ENCODE measurements around the gene YKT6.
"Not testable (repeated sequence)": the region's sequence is repeated elsewhere in the genome, so short reads cannot be mapped to it uniquely, and the experiment has no call there.

Gene YKT6

GRCh38 chr7:44174694-44174948 lies 26.2 kb upstream of the YKT6 start:
- H3K9ac ChIP-seq (ENCODE audit: low read length); H3K27ac ChIP-seq (ENCODE audit: low read depth, low read length); H3K4me3 ChIP-seq (ENCODE audit: low read depth in 1 of 2, low read length in 2 of 2); H3K36me3 ChIP-seq (ENCODE audit: insufficient read depth, low read length); H3K27me3 ChIP-seq (ENCODE audit: control insufficient read depth in 1 of 2, insufficient read depth in 2 of 2, low read length in 2 of 2); H3K4me1 ChIP-seq (ENCODE audit: insufficient read depth, low read length); H3K9me3 ChIP-seq (ENCODE audit: low read length): not testable (repeated sequence)

- H3K4me1 ChIP-seq (ENCODE audit: insufficient read depth, low read length): no peaks in the 10 kb centered on the region
- H3K9me3 ChIP-seq (ENCODE audit: low read length): no peaks in the 10 kb centered on the region
- no peaks in the 10 kb centered on the region for H3K36me3 ChIP-seq (ENCODE audit: insufficient read depth, low read length)
- H3K9ac ChIP-seq (ENCODE audit: low read length): no peak overlapping the region
- H3K27me3 ChIP-seq (ENCODE audit: control insufficient read depth in 1 of 2, insufficient read depth in 2 of 2, low read length in 2 of 2): no peaks in the 10 kb centered on the region
- no peak overlapping the region for H3K27ac ChIP-seq (ENCODE audit: low read depth, low read length)
- no peak overlapping the region for H3K4me3 ChIP-seq (ENCODE audit: low read depth in 1 of 2, low read length in 2 of 2)
These were observed 25.0 kb upstream of the YKT6 start for GRCh38 chr7:44175730-44176129.

DNA sequence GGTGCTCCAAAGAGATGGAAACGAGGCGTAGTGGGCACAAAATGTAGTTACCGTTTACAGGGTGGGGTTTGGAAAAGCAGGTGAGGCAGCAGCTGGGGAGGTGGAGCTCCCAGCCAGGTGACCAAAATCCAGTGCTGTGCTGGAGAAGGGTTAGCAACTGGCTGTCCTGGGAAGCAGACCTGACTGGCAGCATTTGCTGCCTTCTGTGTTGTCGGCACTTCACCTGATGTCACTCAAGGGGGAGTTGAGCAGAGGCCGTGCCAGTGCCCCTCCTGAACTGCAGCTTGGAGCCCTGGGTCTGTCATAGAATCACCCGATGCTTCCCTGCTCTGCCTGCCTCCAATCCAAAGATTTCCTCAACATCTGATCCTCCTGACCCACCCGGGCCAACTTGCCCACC lies 24.3 kb upstream of the YKT6 start:
- H3K4me1 ChIP-seq (ENCODE audit: insufficient read depth, low read length): no peaks in the 10 kb centered on the region

GRCh38 chr7:44177570-44178131 lies 23.1 kb upstream of the YKT6 start:
- Histone ChIP-seq H3K27me3 (ENCODE audit: control insufficient read depth in 1 of 2, insufficient read depth in 2 of 2, low read length in 2 of 2) (no peaks in the 10 kb centered on the region), H3K27ac (ENCODE audit: low read depth, low read length) (no peak overlapping the region), H3K4me3 (ENCODE audit: low read depth in 1 of 2, low read length in 2 of 2) (no peak overlapping the region), H3K9ac (ENCODE audit: low read length) (no peak overlapping the region), H3K36me3 (ENCODE audit: insufficient read depth, low read length) (no peaks in the 10 kb centered on the region), H3K9me3 (ENCODE audit: low read length) (no peaks in the 10 kb centered on the region), H3K4me1 (ENCODE audit: insufficient read depth, low read length) (no peaks in the 10 kb centered on the region)

More for the DNA sequence above, 24.3 kb upstream of the YKT6 start:
- H3K4me3 ChIP-seq (ENCODE audit: low read depth in 1 of 2, low read length in 2 of 2): no peak overlapping the region
- no peak overlapping the region for H3K9ac ChIP-seq (ENCODE audit: low read length)
- no peaks in the 10 kb centered on the region for H3K36me3 ChIP-seq (ENCODE audit: insufficient read depth, low read length)
- no peaks in the 10 kb centered on the region for H3K9me3 ChIP-seq (ENCODE audit: low read length)
- H3K27ac ChIP-seq (ENCODE audit: low read depth, low read length): no peak overlapping the region
- no peaks in the 10 kb centered on the region for H3K27me3 ChIP-seq (ENCODE audit: control insufficient read depth in 1 of 2, insufficient read depth in 2 of 2, low read length in 2 of 2)

GRCh38 chr7:44180631-44181030 lies 20.1 kb upstream of the YKT6 start:
- H3K27ac ChIP-seq (ENCODE audit: low read depth, low read length): no peak overlapping the region
- no peak overlapping the region for H3K9ac ChIP-seq (ENCODE audit: low read length)
- no peaks in the 10 kb centered on the region for H3K9me3 ChIP-seq (ENCODE audit: low read length)
- H3K27me3 ChIP-seq (ENCODE audit: control insufficient read depth in 1 of 2, insufficient read depth in 2 of 2, low read length in 2 of 2): no peaks in the 10 kb centered on the region
- H3K36me3 ChIP-seq (ENCODE audit: insufficient read depth, low read length): no peaks in the 10 kb centered on the region
- no peak overlapping the region for H3K4me3 ChIP-seq (ENCODE audit: low read depth in 1 of 2, low read length in 2 of 2)
- H3K4me1 ChIP-seq (ENCODE audit: insufficient read depth, low read length): no peaks in the 10 kb centered on the region

DNA sequence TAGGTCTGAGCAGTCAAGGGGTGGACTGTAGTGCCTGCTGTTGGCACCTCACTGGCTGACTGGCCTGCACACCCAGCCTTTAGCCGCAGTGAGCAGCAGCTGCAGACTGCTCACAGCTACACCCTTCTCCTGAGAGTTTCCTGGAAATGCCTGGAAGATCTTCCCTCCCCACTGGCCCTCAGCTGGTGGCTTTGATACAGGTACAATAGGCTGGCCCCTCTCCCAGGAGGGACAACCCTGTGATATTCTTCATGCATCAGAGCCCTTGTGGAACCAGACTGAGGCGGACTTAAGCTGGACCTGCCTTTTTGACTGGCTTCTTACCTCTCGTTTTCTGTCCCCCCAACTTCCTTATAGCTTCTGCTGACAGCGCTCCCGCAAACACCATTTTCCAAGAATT lies 18.0 kb upstream of the YKT6 start:
- H3K27me3 ChIP-seq (ENCODE audit: control insufficient read depth in 1 of 2, insufficient read depth in 2 of 2, low read length in 2 of 2): no peaks in the 10 kb centered on the region
- H3K4me3 ChIP-seq (ENCODE audit: low read depth in 1 of 2, low read length in 2 of 2): no peak overlapping the region
- no peak overlapping the region for H3K9ac ChIP-seq (ENCODE audit: low read length)
- no peak overlapping the region for H3K27ac ChIP-seq (ENCODE audit: low read depth, low read length)
- no peaks in the 10 kb centered on the region for H3K9me3 ChIP-seq (ENCODE audit: low read length)
- H3K4me1 ChIP-seq (ENCODE audit: insufficient read depth, low read length): no peaks in the 10 kb centered on the region
- no peaks in the 10 kb centered on the region for H3K36me3 ChIP-seq (ENCODE audit: insufficient read depth, low read length)

DNA sequence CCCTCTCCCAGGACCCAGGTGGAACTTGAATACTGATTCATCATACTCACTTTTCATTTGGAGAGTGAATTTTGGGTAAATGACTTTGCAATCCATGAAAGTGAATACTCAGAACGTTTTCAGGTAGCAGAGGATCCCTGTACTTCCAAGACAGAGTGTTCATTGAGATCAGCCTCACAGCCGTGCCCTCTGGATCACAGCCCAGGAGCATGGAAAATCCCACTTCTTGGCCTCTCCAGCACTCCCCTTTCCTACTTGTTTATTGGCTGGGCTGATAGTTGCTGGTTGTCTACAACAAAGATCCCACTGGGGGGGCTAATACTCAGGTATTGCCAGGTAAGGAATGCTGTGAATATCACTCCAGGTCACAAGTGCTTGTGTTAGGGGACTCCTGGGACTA lies 17.4 kb upstream of the YKT6 start:
- Histone ChIP-seq H3K4me1 (ENCODE audit: insufficient read depth, low read length) (no peaks in the 10 kb centered on the region), H3K27me3 (ENCODE audit: control insufficient read depth in 1 of 2, insufficient read depth in 2 of 2, low read length in 2 of 2) (no peaks in the 10 kb centered on the region), H3K36me3 (ENCODE audit: insufficient read depth, low read length) (no peaks in the 10 kb centered on the region), H3K9ac (ENCODE audit: low read length) (no peak overlapping the region), H3K27ac (ENCODE audit: low read depth, low read length) (no peak overlapping the region), H3K9me3 (ENCODE audit: low read length) (no peaks in the 10 kb centered on the region), H3K4me3 (ENCODE audit: low read depth in 1 of 2, low read length in 2 of 2) (no peak overlapping the region)

- Histone ChIP-seq H3K27ac (ENCODE audit: low read depth, low read length) (no peak overlapping the region), H3K36me3 (ENCODE audit: insufficient read depth, low read length) (no peaks in the 10 kb centered on the region), H3K9ac (ENCODE audit: low read length) (no peak overlapping the region), H3K4me1 (ENCODE audit: insufficient read depth, low read length) (no peaks in the 10 kb centered on the region), H3K27me3 (ENCODE audit: control insufficient read depth in 1 of 2, insufficient read depth in 2 of 2, low read length in 2 of 2) (no peaks in the 10 kb centered on the region), H3K4me3 (ENCODE audit: low read depth in 1 of 2, low read length in 2 of 2) (no peak overlapping the region), H3K9me3 (ENCODE audit: low read length) (no peaks in the 10 kb centered on the region)
These were observed 16.4 kb upstream of the YKT6 start for GRCh38 chr7:44184206-44184872.

GRCh38 chr7:44184873-44185446 lies 15.8 kb upstream of the YKT6 start:
- no peaks in the 10 kb centered on the region for H3K9me3 ChIP-seq (ENCODE audit: low read length)
- no peaks in the 10 kb centered on the region for H3K36me3 ChIP-seq (ENCODE audit: insufficient read depth, low read length)
- H3K27ac ChIP-seq (ENCODE audit: low read depth, low read length): no peak overlapping the region
- no peak overlapping the region for H3K9ac ChIP-seq (ENCODE audit: low read length)
- H3K4me1 ChIP-seq (ENCODE audit: insufficient read depth, low read length): no peaks in the 10 kb centered on the region
- H3K4me3 ChIP-seq (ENCODE audit: low read depth in 1 of 2, low read length in 2 of 2): no peak overlapping the region
- no peaks in the 10 kb centered on the region for H3K27me3 ChIP-seq (ENCODE audit: control insufficient read depth in 1 of 2, insufficient read depth in 2 of 2, low read length in 2 of 2)

GRCh38 chr7:44185729-44186128 lies 15.0 kb upstream of the YKT6 start:
- Histone ChIP-seq H3K9ac (ENCODE audit: low read length) (no peak overlapping the region), H3K36me3 (ENCODE audit: insufficient read depth, low read length) (no peaks in the 10 kb centered on the region), H3K27me3 (ENCODE audit: control insufficient read depth in 1 of 2, insufficient read depth in 2 of 2, low read length in 2 of 2) (no peaks in the 10 kb centered on the region), H3K27ac (ENCODE audit: low read depth, low read length) (no peak overlapping the region), H3K9me3 (ENCODE audit: low read length) (no peaks in the 10 kb centered on the region), H3K4me3 (ENCODE audit: low read depth in 1 of 2, low read length in 2 of 2) (no peak overlapping the region), H3K4me1 (ENCODE audit: insufficient read depth, low read length) (no peaks in the 10 kb centered on the region)

DNA sequence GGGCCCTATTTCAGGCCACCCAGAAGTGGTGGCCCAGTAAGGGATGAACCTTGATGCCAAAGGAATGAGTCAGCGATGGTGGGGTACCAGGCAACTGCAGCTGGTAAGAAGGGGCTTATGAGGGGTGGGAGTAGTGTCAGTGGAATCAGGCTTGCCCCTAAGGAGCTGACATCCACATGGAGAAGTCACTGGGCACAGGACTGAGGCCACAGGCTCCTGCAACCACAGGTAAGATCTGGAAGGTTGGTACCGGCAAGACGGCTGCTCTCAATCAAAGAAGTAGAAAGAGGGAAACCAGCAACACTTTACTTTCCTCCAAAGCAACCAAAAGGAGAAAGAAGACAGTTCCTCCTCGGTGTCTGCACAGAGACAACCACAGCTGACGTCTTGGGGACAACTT lies 14.0 kb upstream of the YKT6 start:
- H3K4me3 ChIP-seq (ENCODE audit: low read depth in 1 of 2, low read length in 2 of 2): no peak overlapping the region
- no peaks in the 10 kb centered on the region for H3K9me3 ChIP-seq (ENCODE audit: low read length)
- no peaks in the 10 kb centered on the region for H3K27me3 ChIP-seq (ENCODE audit: control insufficient read depth in 1 of 2, insufficient read depth in 2 of 2, low read length in 2 of 2)
- H3K27ac ChIP-seq (ENCODE audit: low read depth, low read length): no peak overlapping the region
- no peaks in the 10 kb centered on the region for H3K36me3 ChIP-seq (ENCODE audit: insufficient read depth, low read length)
- H3K4me1 ChIP-seq (ENCODE audit: insufficient read depth, low read length): no peaks in the 10 kb centered on the region
- no peak overlapping the region for H3K9ac ChIP-seq (ENCODE audit: low read length)
